GM23338 (cell line): Measurements from ENCODE around the gene STRN4. TPM values are rescaled to one million over a fixed set of nuclear protein-coding genes. Genes with fewer than 3 reads are reported as not detected.
A peak's percentile ranks its signal among the peaks of the same experiment; 100 is the strongest.

ENCODE experiments used
- ATAC-seq: fragments of 200-7000 bp; cut with Tn5 transposase; 3 replicates; pipeline ENCODE4 v1.9.1; 2020
- DNase-seq: peaks from one replicate; pipeline ENCODE4 v3.0.0-alpha.2; 2015; ENCODE audit warnings: low spot score
- H2AFZ ChIP-seq: fragments of 200-600 bp; sonication (generic); 2 replicates; pipeline ENCODE4 v1.8.0; 2016; ENCODE audit warnings: antibody characterized with exemption, mild to moderate bottlenecking, moderate library complexity
- H3F3A ChIP-seq: fragments of 200-600 bp; sonication (generic); replicated peaks from 2 replicates; pipeline ENCODE4 v1.8.0; 2017; ENCODE audit warnings: antibody characterized with exemption, mixed run types, low read depth
- H3K27ac ChIP-seq: fragments of 200-600 bp; sonication (generic); 2 replicates; pipeline ENCODE4 v1.6.1; 2016; ENCODE audit warnings: low read depth
- H3K27me3 ChIP-seq: fragments of 200-600 bp; sonication (generic); 2 replicates; pipeline ENCODE4 v1.8.0; 2016; ENCODE audit warnings: mild to moderate bottlenecking, mixed run types, moderate library complexity; ENCODE audit not compliant: insufficient read depth
- H3K36me3 ChIP-seq: fragments of 200-600 bp; sonication (generic); 2 replicates; pipeline ENCODE4 v1.8.0; 2016; ENCODE audit warnings: mild to moderate bottlenecking; ENCODE audit not compliant: insufficient read depth
- H3K4me1 ChIP-seq: fragments of 200-600 bp; sonication (generic); 2 replicates; pipeline ENCODE4 v1.8.0; 2016; ENCODE audit warnings: mild to moderate bottlenecking, moderate library complexity; ENCODE audit not compliant: insufficient read depth
- H3K4me2 ChIP-seq: fragments of 200-600 bp; sonication (generic); 2 replicates; pipeline ENCODE4 v1.7.1; 2017; ENCODE audit warnings: mixed run types
- H3K4me3 ChIP-seq: fragments of 200-600 bp; sonication (generic); 2 replicates; pipeline ENCODE4 v1.6.1; 2016; ENCODE audit warnings: mixed run types
- H3K79me2 ChIP-seq: fragments of 200-600 bp; sonication (generic); replicated peaks from 2 replicates; pipeline ENCODE4 v1.8.0; 2017; ENCODE audit warnings: mild to moderate bottlenecking; ENCODE audit not compliant: insufficient read depth
- H3K9me2 ChIP-seq: fragments of 200-600 bp; sonication (generic); 2 replicates; pipeline ENCODE4 v1.8.0; 2017; ENCODE audit not compliant: insufficient read depth
- H4K20me1 ChIP-seq: fragments of 200-600 bp; sonication (generic); replicated peaks from 2 replicates; pipeline ENCODE4 v1.8.0; 2017; ENCODE audit warnings: mild to moderate bottlenecking; ENCODE audit not compliant: insufficient read depth
- H3K27ac Mint-ChIP-seq: 2 replicates; pipeline ENCODE4 v1.8.0; 2020; ENCODE audit warnings: inconsistent platforms, mild to moderate bottlenecking, moderate library complexity, mixed read lengths
- H3K27me3 Mint-ChIP-seq: 3 replicates; pipeline ENCODE4 v1.8.0; 2022; ENCODE audit warnings: low read depth, mild to moderate bottlenecking, moderate library complexity, mixed read lengths, inconsistent platforms; ENCODE audit not compliant: insufficient read depth, poor library complexity
- H3K36me3 Mint-ChIP-seq: 3 replicates; pipeline ENCODE4 v1.8.0; 2021; ENCODE audit warnings: low read depth, mild to moderate bottlenecking, inconsistent platforms, moderate library complexity, mixed read lengths
- H3K4me1 Mint-ChIP-seq: 3 replicates; pipeline ENCODE4 v1.8.0; 2020; ENCODE audit warnings: mild to moderate bottlenecking, inconsistent platforms, mixed read lengths
- H3K4me3 Mint-ChIP-seq: 3 replicates; pipeline ENCODE4 v1.8.0; 2021; ENCODE audit warnings: moderate library complexity, mild to moderate bottlenecking, inconsistent platforms, mixed read lengths
- H3K9me3 Mint-ChIP-seq: 3 replicates; pipeline ENCODE4 v1.8.0; 2020; ENCODE audit warnings: moderate library complexity, mild to moderate bottlenecking, inconsistent platforms, mixed read lengths
- EZH2 ChIP-seq: fragments of 200-600 bp; sonication (generic); IDR thresholded peaks from one replicate; pipeline ENCODE4 v1.8.0; 2017; ENCODE audit warnings: antibody characterized with exemption, mild to moderate bottlenecking, low read depth; ENCODE audit not compliant: unreplicated experiment
- EZH2phosphoT487 ChIP-seq: fragments of 200-600 bp; sonication (generic); IDR thresholded peaks from one replicate; pipeline ENCODE4 v1.8.1; 2018; ENCODE audit warnings: antibody characterized with exemption; ENCODE audit not compliant: unreplicated experiment
- NANOG ChIP-seq: IDR thresholded peaks from 2 replicates; pipeline ENCODE4 v1.6.1; 2016; ENCODE audit warnings: antibody characterized with exemption, borderline replicate concordance
- POLR2AphosphoS5 ChIP-seq: IDR thresholded peaks from 2 replicates; pipeline ENCODE4 v1.6.1; 2016; ENCODE audit warnings: antibody characterized with exemption, low read depth
- STAT1 ChIP-seq: IDR thresholded peaks from one replicate; pipeline ENCODE4 v1.6.1; 2016; ENCODE audit warnings: antibody characterized with exemption; ENCODE audit not compliant: unreplicated experiment
- ZNF114 ChIP-seq: fragments of 250-450 bp; sonication (Bioruptor Pico); IDR thresholded peaks from 2 replicates; pipeline ENCODE4 v1.5.0; 2020; ENCODE audit warnings: mild to moderate bottlenecking, moderate library complexity
- polyA plus RNA-seq: library from polyadenylated mRNA; unstranded; fragments of >200 nt; fragmentation: Nextera tagmentation; extraction: Ambion mirVana; gene quantifications from 2 replicates; pipeline ENCODE4 v1.2.1, GENCODE V29; 2016
- total RNA-seq: library from RNA; depleted of rRNA; stranded (reverse); fragments of >200 nt; shearing (Covaris generic); gene quantifications from 2 replicates; pipeline ENCODE4 v1.2.3, GENCODE V29; 2014
- TF ChIP-seq, protein P1 (sequence below): IDR thresholded peaks from 2 replicates; pipeline ENCODE4 v1.6.1; 2016; ENCODE audit warnings: antibody characterized with exemption
- TF ChIP-seq, protein P2 (sequence below): IDR thresholded peaks from one replicate; pipeline ENCODE4 v1.6.1; 2018; ENCODE audit warnings: antibody characterized with exemption; ENCODE audit not compliant: unreplicated experiment

Gene STRN4
- total and polyA plus RNA-seq, 2 experiments from 2014 or later: 62.1 to 140 TPM

- Mint-ChIP-seq H3K4me1 (peaks cover 21% of the 10 kb centered on the region), H3K4me3 (no peak overlapping the region), H3K9me3 (peaks cover 3% of the 10 kb centered on the region; the same call in 1 of the 3 replicates), H3K27ac (no peak overlapping the region), H3K36me3 (peaks cover 84% of the 10 kb centered on the region), H3K27me3 (peaks cover 12% of the 10 kb centered on the region)
- H4K20me1 ChIP-seq: peaks cover 17% of the 10 kb centered on the region
- no peak overlapping the region for H3K4me3 ChIP-seq
- H3K36me3 ChIP-seq: peaks cover 15% of the 10 kb centered on the region; the same call in 1 of the 2 replicates
- peaks cover 11% of the 10 kb centered on the region; the same call in 1 of the 2 replicates for H3K79me2 ChIP-seq
- DNase-seq (no peak), ATAC-seq (no peak)
- TF ChIP-seq, protein P1, sequence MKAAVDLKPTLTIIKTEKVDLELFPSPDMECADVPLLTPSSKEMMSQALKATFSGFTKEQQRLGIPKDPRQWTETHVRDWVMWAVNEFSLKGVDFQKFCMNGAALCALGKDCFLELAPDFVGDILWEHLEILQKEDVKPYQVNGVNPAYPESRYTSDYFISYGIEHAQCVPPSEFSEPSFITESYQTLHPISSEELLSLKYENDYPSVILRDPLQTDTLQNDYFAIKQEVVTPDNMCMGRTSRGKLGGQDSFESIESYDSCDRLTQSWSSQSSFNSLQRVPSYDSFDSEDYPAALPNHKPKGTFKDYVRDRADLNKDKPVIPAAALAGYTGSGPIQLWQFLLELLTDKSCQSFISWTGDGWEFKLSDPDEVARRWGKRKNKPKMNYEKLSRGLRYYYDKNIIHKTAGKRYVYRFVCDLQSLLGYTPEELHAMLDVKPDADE: no peak
- TF ChIP-seq POLR2AphosphoS5 (no peak), ZNF114 (CRISPR knock-in tag) (no peak), STAT1 (no peak)
- TF ChIP-seq, protein P2, sequence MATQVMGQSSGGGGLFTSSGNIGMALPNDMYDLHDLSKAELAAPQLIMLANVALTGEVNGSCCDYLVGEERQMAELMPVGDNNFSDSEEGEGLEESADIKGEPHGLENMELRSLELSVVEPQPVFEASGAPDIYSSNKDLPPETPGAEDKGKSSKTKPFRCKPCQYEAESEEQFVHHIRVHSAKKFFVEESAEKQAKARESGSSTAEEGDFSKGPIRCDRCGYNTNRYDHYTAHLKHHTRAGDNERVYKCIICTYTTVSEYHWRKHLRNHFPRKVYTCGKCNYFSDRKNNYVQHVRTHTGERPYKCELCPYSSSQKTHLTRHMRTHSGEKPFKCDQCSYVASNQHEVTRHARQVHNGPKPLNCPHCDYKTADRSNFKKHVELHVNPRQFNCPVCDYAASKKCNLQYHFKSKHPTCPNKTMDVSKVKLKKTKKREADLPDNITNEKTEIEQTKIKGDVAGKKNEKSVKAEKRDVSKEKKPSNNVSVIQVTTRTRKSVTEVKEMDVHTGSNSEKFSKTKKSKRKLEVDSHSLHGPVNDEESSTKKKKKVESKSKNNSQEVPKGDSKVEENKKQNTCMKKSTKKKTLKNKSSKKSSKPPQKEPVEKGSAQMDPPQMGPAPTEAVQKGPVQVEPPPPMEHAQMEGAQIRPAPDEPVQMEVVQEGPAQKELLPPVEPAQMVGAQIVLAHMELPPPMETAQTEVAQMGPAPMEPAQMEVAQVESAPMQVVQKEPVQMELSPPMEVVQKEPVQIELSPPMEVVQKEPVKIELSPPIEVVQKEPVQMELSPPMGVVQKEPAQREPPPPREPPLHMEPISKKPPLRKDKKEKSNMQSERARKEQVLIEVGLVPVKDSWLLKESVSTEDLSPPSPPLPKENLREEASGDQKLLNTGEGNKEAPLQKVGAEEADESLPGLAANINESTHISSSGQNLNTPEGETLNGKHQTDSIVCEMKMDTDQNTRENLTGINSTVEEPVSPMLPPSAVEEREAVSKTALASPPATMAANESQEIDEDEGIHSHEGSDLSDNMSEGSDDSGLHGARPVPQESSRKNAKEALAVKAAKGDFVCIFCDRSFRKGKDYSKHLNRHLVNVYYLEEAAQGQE: no peak
- H3K27ac ChIP-seq: no peak overlapping the region
- no peaks in the 10 kb centered on the region for H3K9me2 ChIP-seq
- no peaks in the 10 kb centered on the region for H3K4me1 ChIP-seq
- peaks cover 3% of the 10 kb centered on the region; the same call in 1 of the 2 replicates for H3F3A ChIP-seq
- no peak overlapping the region for H3K4me2 ChIP-seq
- H2AFZ ChIP-seq: no peak overlapping the region
- no peaks in the 10 kb centered on the region for H3K27me3 ChIP-seq
Measured at GRCh38 chr19:46728208-46728607, 18.0 kb downstream of the STRN4 start.

DNA sequence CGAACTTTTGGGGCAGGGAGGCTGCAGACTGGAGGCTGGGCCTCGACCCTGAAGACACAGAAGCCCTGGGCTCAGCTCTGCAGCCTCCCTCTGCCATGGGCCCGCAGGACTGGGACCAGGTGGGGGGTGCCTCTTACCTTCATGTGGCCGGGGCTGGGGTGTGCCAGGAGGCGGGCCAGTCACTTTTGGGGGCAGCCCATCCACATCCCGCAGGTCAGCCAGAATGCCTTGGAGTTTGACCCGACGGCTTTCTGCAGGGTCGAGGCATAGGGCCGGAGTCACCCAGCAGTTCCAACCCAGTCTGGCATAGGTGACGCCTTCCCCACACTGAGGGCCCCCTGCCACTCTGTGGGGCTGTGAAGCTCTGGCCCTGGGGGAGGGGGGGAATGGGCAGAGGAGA lies 18.5 kb downstream of the STRN4 start:
- Mint-ChIP-seq H3K27me3 (peaks cover 12% of the 10 kb centered on the region), H3K27ac (peak overlapping the region; percentile 44; the same call in 1 of the 2 replicates), H3K4me3 (no peak overlapping the region), H3K9me3 (peaks cover 3% of the 10 kb centered on the region; the same call in 1 of the 3 replicates), H3K4me1 (peaks cover 21% of the 10 kb centered on the region), H3K36me3 (peaks cover 81% of the 10 kb centered on the region)
- peaks cover 9% of the 10 kb centered on the region; the same call in 1 of the 2 replicates for H3K79me2 ChIP-seq
- ATAC-seq (no peak), DNase-seq (no peak)
- H3K27ac ChIP-seq: no peak overlapping the region
- H3K4me2 ChIP-seq: no peak overlapping the region
- H3K36me3 ChIP-seq: peaks cover 15% of the 10 kb centered on the region; the same call in 1 of the 2 replicates
- no peaks in the 10 kb centered on the region for H3K4me1 ChIP-seq
- H3K9me2 ChIP-seq: no peaks in the 10 kb centered on the region
- H2AFZ ChIP-seq: no peak overlapping the region
- H3F3A ChIP-seq: peaks cover 3% of the 10 kb centered on the region; the same call in 1 of the 2 replicates
- H4K20me1 ChIP-seq: peaks cover 17% of the 10 kb centered on the region
- H3K27me3 ChIP-seq: no peaks in the 10 kb centered on the region
- H3K4me3 ChIP-seq: no peak overlapping the region
- TF ChIP-seq EZH2phosphoT487 (no peak), NANOG (no peak), EZH2 (no peak)
- TF ChIP-seq, protein P2: no peak
